Right lobe of liver (tissue), 4 donors: Measurements from ENCODE around the gene ADCY5.

ENCODE experiments used
- CTCF ChIP-seq, 4 donors: fragments of 200-600 bp in 3 of 4; fragments of 450-650 bp in 1 of 4; IDR thresholded peaks; one replicate each; pipeline versions ENCODE4 v1.5.1 to v1.8.0; 2016 to 2022; ENCODE audit warnings: antibody characterized with exemption in 4 of 4, mild to moderate bottlenecking in 2 of 4
- POLR2A ChIP-seq: fragments of 450-650 bp; IDR thresholded peaks from one replicate; pipeline ENCODE4 v1.6.1; 2017; ENCODE audit warnings: antibody characterized with exemption, mild to moderate bottlenecking
- donor health status: DM: no; HTN: no; CAD: no.
- donor health status: DM: no; HTN: no; CAD: no.
- donor health status: DM: no; HTN: yes; CAD: no.

- TF ChIP-seq POLR2A (no peak), CTCF (IDR thresholded peaks at IDR 0.05) (no peak)
Observed at GRCh38 chr3:123445702-123446101, 3.2 kb downstream of the ADCY5 start.
